Measurements from ENCODE around the gene GDPD3. TPM values are rescaled to one million over a fixed set of nuclear protein-coding genes. Genes with fewer than 3 reads are reported as not detected.

Gene GDPD3
- total RNA-seq, 6 experiments from 2014 or later: 0.19 to 2.3 (median 2.3) TPM; not detected in 1

GRCh38 chr16:30069611-30070462 is 43.5 kb downstream of the GDPD3 start:
- Histone ChIP-seq H3K36me3 (peaks cover 15 to 53% (median 31%) of the 10 kb centered on the region in 4 donors), H3K27ac (no peak overlapping the region), H3K4me1 (peaks cover 0 to 40% (median 4%) of the 10 kb centered on the region in 4 donors), H3K4me3 (no peak overlapping the region), H3K27me3 (no peaks in the 10 kb centered on the region), H3K9me3 (no peaks in the 10 kb centered on the region)
- no peak for ATAC-seq
- WGBS (ENCODE audit: insufficient coverage, low coverage, low lambda C conversion rate, missing lambda C conversion rate): 75% methylated on average over 18 of the region's 31 CpGs
- DNase-seq: no peak
- intact Hi-C loops (cut with DNase I): no loop called here
- TF ChIP-seq, protein P1, sequence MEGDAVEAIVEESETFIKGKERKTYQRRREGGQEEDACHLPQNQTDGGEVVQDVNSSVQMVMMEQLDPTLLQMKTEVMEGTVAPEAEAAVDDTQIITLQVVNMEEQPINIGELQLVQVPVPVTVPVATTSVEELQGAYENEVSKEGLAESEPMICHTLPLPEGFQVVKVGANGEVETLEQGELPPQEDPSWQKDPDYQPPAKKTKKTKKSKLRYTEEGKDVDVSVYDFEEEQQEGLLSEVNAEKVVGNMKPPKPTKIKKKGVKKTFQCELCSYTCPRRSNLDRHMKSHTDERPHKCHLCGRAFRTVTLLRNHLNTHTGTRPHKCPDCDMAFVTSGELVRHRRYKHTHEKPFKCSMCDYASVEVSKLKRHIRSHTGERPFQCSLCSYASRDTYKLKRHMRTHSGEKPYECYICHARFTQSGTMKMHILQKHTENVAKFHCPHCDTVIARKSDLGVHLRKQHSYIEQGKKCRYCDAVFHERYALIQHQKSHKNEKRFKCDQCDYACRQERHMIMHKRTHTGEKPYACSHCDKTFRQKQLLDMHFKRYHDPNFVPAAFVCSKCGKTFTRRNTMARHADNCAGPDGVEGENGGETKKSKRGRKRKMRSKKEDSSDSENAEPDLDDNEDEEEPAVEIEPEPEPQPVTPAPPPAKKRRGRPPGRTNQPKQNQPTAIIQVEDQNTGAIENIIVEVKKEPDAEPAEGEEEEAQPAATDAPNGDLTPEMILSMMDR (IDR thresholded peaks at IDR 0.05): no peak
- no peak for TF ChIP-seq POLR2A (IDR thresholded peaks at IDR 0.05)

DNA sequence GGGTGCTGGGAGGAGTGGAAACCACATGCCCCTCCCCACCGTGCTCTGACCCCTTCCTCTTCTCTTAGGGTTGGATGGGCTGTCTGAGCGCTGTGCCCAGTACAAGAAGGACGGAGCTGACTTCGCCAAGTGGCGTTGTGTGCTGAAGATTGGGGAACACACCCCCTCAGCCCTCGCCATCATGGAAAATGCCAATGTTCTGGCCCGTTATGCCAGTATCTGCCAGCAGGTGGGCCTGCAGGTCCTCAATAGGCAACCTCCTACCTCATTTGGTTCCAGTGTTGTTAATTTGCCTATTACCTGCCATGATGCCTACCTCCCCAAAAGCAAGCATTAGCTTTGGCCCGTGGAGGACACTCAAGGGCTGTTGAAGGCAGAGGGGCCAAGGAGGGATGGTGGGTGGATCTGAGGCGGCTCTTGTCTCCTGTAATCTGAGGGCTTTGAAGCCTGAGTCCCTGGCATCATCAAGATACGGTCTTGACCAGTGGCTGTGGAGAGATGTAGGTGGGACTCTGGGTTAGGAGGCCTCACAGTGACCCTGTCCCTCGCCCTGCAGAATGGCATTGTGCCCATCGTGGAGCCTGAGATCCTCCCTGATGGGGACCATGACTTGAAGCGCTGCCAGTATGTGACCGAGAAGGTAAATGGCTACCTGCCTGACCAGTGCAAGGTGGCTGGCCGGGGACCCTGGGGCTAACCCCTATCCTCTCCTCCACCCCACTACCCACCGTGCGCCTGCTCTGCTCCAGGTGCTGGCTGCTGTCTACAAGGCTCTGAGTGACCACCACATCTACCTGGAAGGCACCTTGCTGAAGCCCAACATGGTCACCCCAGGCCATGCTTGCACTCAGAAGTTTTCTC is 44.4 kb downstream of the GDPD3 start:
- Histone ChIP-seq H3K36me3 (peaks cover 15 to 53% (median 31%) of the 10 kb centered on the region in 4 donors), H3K4me1 (peaks cover 0 to 38% (median 4%) of the 10 kb centered on the region in 4 donors), H3K27me3 (no peaks in the 10 kb centered on the region), H3K4me3 (no peak overlapping the region), H3K27ac (no peak overlapping the region), H3K9me3 (no peaks in the 10 kb centered on the region)
- WGBS (ENCODE audit: insufficient coverage, low coverage, low lambda C conversion rate, missing lambda C conversion rate): 56% methylated on average over 3 of the region's 17 CpGs
- DNase-seq (peak in 1 of 3 donors; percentile 55), ATAC-seq (no peak)
- TF ChIP-seq, protein P1 (IDR thresholded peaks at IDR 0.05): peak; percentile 20 to 42 (median 23)
- no peak for TF ChIP-seq POLR2A (IDR thresholded peaks at IDR 0.05)
- intact Hi-C loops (cut with DNase I): no loop called here

GRCh38 chr16:30068333-30068732 is 45.0 kb downstream of the GDPD3 start:
- intact Hi-C loops (cut with DNase I): no loop called here
- Histone ChIP-seq H3K27ac (no peak overlapping the region), H3K9me3 (no peaks in the 10 kb centered on the region), H3K27me3 (no peaks in the 10 kb centered on the region), H3K4me1 (peaks cover 0 to 44% (median 7%) of the 10 kb centered on the region in 4 donors), H3K36me3 (peaks cover 15 to 53% (median 31%) of the 10 kb centered on the region in 4 donors), H3K4me3 (no peak overlapping the region)
- TF ChIP-seq, protein P1 (IDR thresholded peaks at IDR 0.05): no peak
- TF ChIP-seq POLR2A (IDR thresholded peaks at IDR 0.05): no peak
- ATAC-seq (no peak), DNase-seq (no peak)
- 74% methylated on average over 3 of the region's 9 CpGs for WGBS (ENCODE audit: insufficient coverage, low coverage, low lambda C conversion rate, missing lambda C conversion rate)

DNA sequence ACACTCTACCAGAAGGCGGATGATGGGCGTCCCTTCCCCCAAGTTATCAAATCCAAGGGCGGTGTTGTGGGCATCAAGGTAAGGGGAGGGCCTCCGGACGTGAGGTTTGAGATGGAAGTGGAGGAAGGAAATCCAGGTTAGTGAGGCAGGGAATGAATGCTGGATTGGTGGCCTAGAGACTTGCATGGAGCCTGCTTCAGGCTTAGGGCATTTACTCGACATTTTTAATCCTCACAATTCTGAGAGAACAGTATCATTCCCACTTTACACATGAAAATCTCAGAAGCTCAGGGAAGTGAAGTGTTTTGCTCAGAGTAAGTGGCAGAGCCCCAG is 45.8 kb downstream of the GDPD3 start:
- ATAC-seq (no peak), DNase-seq (no peak)
- Histone ChIP-seq H3K27me3 (no peaks in the 10 kb centered on the region), H3K9me3 (no peaks in the 10 kb centered on the region), H3K36me3 (peaks cover 15 to 53% (median 31%) of the 10 kb centered on the region in 4 donors), H3K27ac (no peak overlapping the region), H3K4me3 (peak overlapping the region; percentile 92 to 97 (median 94)), H3K4me1 (peaks cover 0 to 45% (median 7%) of the 10 kb centered on the region in 4 donors)
- 74% methylated on average over 3 of the region's 6 CpGs for WGBS (ENCODE audit: insufficient coverage, low coverage, low lambda C conversion rate, missing lambda C conversion rate)
- TF ChIP-seq POLR2A (IDR thresholded peaks at IDR 0.05): no peak
- TF ChIP-seq, protein P1 (IDR thresholded peaks at IDR 0.05): no peak
- intact Hi-C loops (cut with DNase I): no loop called here
